Common myeloid progenitor, CD34-positive (primary cell): Measurements from ENCODE around the gene LMNTD2.

Experiments used
- CTCF ChIA-PET: fragments of 350-600 bp; sonication (Branson Sonifier 250); formaldehyde crosslinking; loops from one replicate; lab custom pipeline; 2021; ENCODE audit warnings: antibody characterized with exemption; lab: Charles Lee
- POLR2A ChIA-PET: fragments of 350-600 bp; sonication (Branson Sonifier 250); formaldehyde crosslinking; loops from one replicate; lab custom pipeline; 2021; ENCODE audit warnings: antibody characterized with exemption; lab: Charles Lee
- DNase-seq, 3 donors: peaks; one replicate each; pipeline versions ENCODE4 v3.0.0 to v3.0.0-alpha.2; 2013
- H3K27ac ChIP-seq, 2 experiments: 1 replicate in 1 of 2; 2 replicates in 1 of 2; pipeline ENCODE4 v1.7.0; 2013; ENCODE audit warnings: inconsistent platforms in 2 of 2, low read length in 2 of 2, mild to moderate bottlenecking in 2 of 2, low read depth in 1 of 2, moderate library complexity in 1 of 2; ENCODE audit not compliant: severe bottlenecking in 2 of 2, insufficient read depth in 1 of 2, poor library complexity in 1 of 2
- H3K27me3 ChIP-seq, 5 experiments: replicated peaks in 2 of 5; 1 replicate in 3 of 5; 2 replicates in 2 of 5; pipeline versions ENCODE4 v1.6.1 to v1.7.0; 2013; ENCODE audit warnings: low read length in 4 of 5, mild to moderate bottlenecking in 2 of 5, moderate library complexity in 2 of 5, inconsistent platforms in 1 of 5; ENCODE audit not compliant: insufficient read depth in 5 of 5, control insufficient read depth in 4 of 5
- H3K36me3 ChIP-seq, 4 experiments: 1 replicate in 2 of 4; 2 replicates in 2 of 4; pipeline versions ENCODE4 v1.6.1 to v1.7.0; 2013; ENCODE audit warnings: low read length in 3 of 4, control low read depth in 1 of 4, mild to moderate bottlenecking in 1 of 4; ENCODE audit not compliant: control insufficient read depth in 4 of 4, insufficient read depth in 4 of 4
- H3K4me1 ChIP-seq, 4 experiments: 1 replicate in 3 of 4; 2 replicates in 1 of 4; pipeline versions ENCODE4 v1.6.1 to v1.7.1; 2013; ENCODE audit warnings: low read length in 3 of 4, mild to moderate bottlenecking in 3 of 4, control low read depth in 1 of 4, inconsistent platforms in 1 of 4, moderate library complexity in 1 of 4; ENCODE audit not compliant: control insufficient read depth in 4 of 4, insufficient read depth in 4 of 4; ENCODE audit errors: control extremely low read depth in 1 of 4
- H3K4me3 ChIP-seq, 7 experiments: 1 replicate in 4 of 7; 2 replicates in 3 of 7; pipeline versions ENCODE4 v1.5.1 to v1.7.0; 2013; ENCODE audit warnings: mild to moderate bottlenecking in 7 of 7, low read length in 6 of 7, moderate library complexity in 6 of 7, inconsistent platforms in 2 of 7, low read depth in 2 of 7, control low read depth in 1 of 7; ENCODE audit not compliant: insufficient read depth in 4 of 7, control insufficient read depth in 1 of 7; ENCODE audit errors: extremely low read depth in 1 of 7
- H3K9me3 ChIP-seq, 5 experiments: 1 replicate in 4 of 5; 2 replicates in 1 of 5; pipeline versions ENCODE4 v1.6.1 to v1.7.1; 2013; ENCODE audit warnings: low read length in 4 of 5, mild to moderate bottlenecking in 2 of 5, inconsistent platforms in 1 of 5, low read depth in 1 of 5, moderate library complexity in 1 of 5; ENCODE audit not compliant: control insufficient read depth in 4 of 5, insufficient read depth in 2 of 5; ENCODE audit errors: control extremely low read depth in 1 of 5
- WGBS: methylation state at CpG from one replicate; pipeline ENCODE4 v1.1.5; 2013; ENCODE audit not compliant: insufficient coverage; 5-methylcytosine and 5-hydroxymethylcytosine counted together

LMNTD2 gene

GRCh38 chr11:535519-536454, 24.8 kb downstream of the LMNTD2 start, which contains the start of gene HRAS:
TSS of gene HRAS (minus strand) at chr11:535576.
- WGBS, result under 1% methylated on average over 79 of the region's 97 CpGs

GRCh38 chr11:535210-535518, 25.4 kb downstream of the LMNTD2 start:
- CTCF ChIA-PET, result no interaction called here
- Histone ChIP-seq H3K27me3 (no peaks in the 10 kb centered on the region), H3K36me3 (peaks cover 2 to 30% (median 20%) of the 10 kb centered on the region in 4 experiments), H3K4me3 (peak overlapping the region in 6 of 7 experiments; percentile 45 to 85 (median 80)), H3K9me3 (no peaks in the 10 kb centered on the region), H3K4me1 (peaks cover 0 to 38% (median 34%) of the 10 kb centered on the region in 4 experiments), H3K27ac (peak overlapping the region in 1 of 2 experiments; percentile 64)
- 0% methylated on average over 28 of the region's 56 CpGs for WGBS
- POLR2A ChIA-PET, result no interaction called here
- no peak for DNase-seq

More at GRCh38 chr11:535519-536454, 24.8 kb downstream of the LMNTD2 start, which contains the start of gene HRAS:
- Histone ChIP-seq H3K27me3 (no peaks in the 10 kb centered on the region), H3K27ac (peak within 1 kb of the TSS in 1 of 2 experiments; percentile 64), H3K4me3 (peak within 1 kb of the TSS; percentile 45 to 85 (median 82)), H3K4me1 (peaks cover 0 to 38% (median 34%) of the 10 kb centered on the region in 4 experiments), H3K9me3 (no peaks in the 10 kb centered on the region), H3K36me3 (peaks cover 2 to 29% (median 20%) of the 10 kb centered on the region in 4 experiments)
- DNase-seq, result peak; percentile 94 to 97 (median 96)
- CTCF ChIA-PET, result interaction anchor here (1.4 to 1.7 kb wide), 3 partner anchors 12 to 21 kb away, joined by 3 to 9 read pairs (median 5); no protein-coding TSS in a partner anchor
- POLR2A ChIA-PET, result interaction anchor here (0.6 kb wide), 1 partner anchor 16 kb away, joined by 3 read pairs; no protein-coding TSS in a partner anchor

GRCh38 chr11:534396-535209, 25.9 kb downstream of the LMNTD2 start:
- no peaks in the 10 kb centered on the region for H3K9me3 ChIP-seq
- ChIA-PET POLR2A (no interaction called here), CTCF (no interaction called here)
- H3K4me1 ChIP-seq, result peaks cover 0 to 38% (median 34%) of the 10 kb centered on the region in 4 experiments
- no peaks in the 10 kb centered on the region for H3K27me3 ChIP-seq
- DNase-seq, result peak in 2 of 3 donors; percentile 40 to 47
- peak overlapping the region in 1 of 2 experiments; percentile 64 for H3K27ac ChIP-seq
- peak overlapping the region; percentile 45 to 85 (median 82) for H3K4me3 ChIP-seq
- H3K36me3 ChIP-seq, result peaks cover 2 to 35% (median 22%) of the 10 kb centered on the region in 4 experiments
- WGBS, result 18% methylated on average over 43 of the region's 66 CpGs

- CTCF ChIA-PET, result interaction anchor here (2.5 kb wide), 1 partner anchor 15 kb away, joined by 9 read pairs; no protein-coding TSS in a partner anchor
- POLR2A ChIA-PET, result no interaction called here
- H3K27ac ChIP-seq, result no peak overlapping the region
- peaks cover 2 to 41% (median 24%) of the 10 kb centered on the region in 4 experiments for H3K36me3 ChIP-seq
- 98% methylated on average over 36 of the region's 37 CpGs for WGBS
- H3K9me3 ChIP-seq, result no peaks in the 10 kb centered on the region
- no peaks in the 10 kb centered on the region for H3K27me3 ChIP-seq
- no peak for DNase-seq
- H3K4me1 ChIP-seq, result peaks cover 0 to 38% (median 34%) of the 10 kb centered on the region in 4 experiments
- peak overlapping the region in 3 of 7 experiments; percentile 83 to 85 (median 84) for H3K4me3 ChIP-seq
Observed at GRCh38 chr11:533586-534395, 26.7 kb downstream of the LMNTD2 start.

- Histone ChIP-seq H3K4me3 (no peak overlapping the region), H3K27ac (no peak overlapping the region), H3K4me1 (peaks cover 0 to 35% (median 32%) of the 10 kb centered on the region in 4 experiments), H3K9me3 (no peaks in the 10 kb centered on the region), H3K27me3 (no peaks in the 10 kb centered on the region), H3K36me3 (peaks cover 2 to 43% (median 24%) of the 10 kb centered on the region in 4 experiments)
- WGBS, result 97% methylated on average over 25 of the region's 33 CpGs
- DNase-seq, result no peak
- POLR2A ChIA-PET, result no interaction called here
- CTCF ChIA-PET, result interaction anchor here (1.0 to 2.5 kb wide), 3 partner anchors 13 to 21 kb away, joined by 3 to 9 read pairs (median 3); no protein-coding TSS in a partner anchor
Observed at GRCh38 chr11:532986-533585, 27.5 kb downstream of the LMNTD2 start.

- POLR2A ChIA-PET, result no interaction called here
- DNase-seq, result no peak
Observed at GRCh38 chr11:532527-532985, 28.0 kb downstream of the LMNTD2 start.

More at GRCh38 chr11:532527-532985, 28.0 kb downstream of the LMNTD2 start:
- CTCF ChIA-PET, result interaction anchor here (1.0 to 2.5 kb wide), 3 partner anchors 12 to 22 kb away, joined by 3 to 9 read pairs (median 3); no protein-coding TSS in a partner anchor
- WGBS, result 98% methylated on average over 15 of the region's 23 CpGs
- Histone ChIP-seq H3K27ac (no peak overlapping the region), H3K4me1 (peaks cover 0 to 29% (median 27%) of the 10 kb centered on the region in 4 experiments), H3K27me3 (no peaks in the 10 kb centered on the region), H3K36me3 (peaks cover 2 to 43% (median 24%) of the 10 kb centered on the region in 4 experiments), H3K4me3 (no peak overlapping the region), H3K9me3 (no peaks in the 10 kb centered on the region)
